SU-DHL-6 (cell line): ENCODE results near the gene KIF3C.

Experiments used
- CTCF ChIP-seq: fragments of 200-600 bp; sonication (generic); IDR thresholded peaks from one replicate; pipeline ENCODE4 v1.5.1; 2017; ENCODE audit warnings: antibody characterized with exemption, mild to moderate bottlenecking, low read length, moderate library complexity; ENCODE audit not compliant: insufficient read depth, poor library complexity, severe bottlenecking
- EZH2phosphoT487 ChIP-seq: fragments of 200-600 bp; sonication (generic), shearing (Covaris generic); conservative IDR thresholded peaks from 2 replicates; pipeline ENCODE4 v1.6.1; 2018; ENCODE audit warnings: mild to moderate bottlenecking, antibody characterized with exemption, low read length, moderate library complexity, mixed read lengths

DNA sequence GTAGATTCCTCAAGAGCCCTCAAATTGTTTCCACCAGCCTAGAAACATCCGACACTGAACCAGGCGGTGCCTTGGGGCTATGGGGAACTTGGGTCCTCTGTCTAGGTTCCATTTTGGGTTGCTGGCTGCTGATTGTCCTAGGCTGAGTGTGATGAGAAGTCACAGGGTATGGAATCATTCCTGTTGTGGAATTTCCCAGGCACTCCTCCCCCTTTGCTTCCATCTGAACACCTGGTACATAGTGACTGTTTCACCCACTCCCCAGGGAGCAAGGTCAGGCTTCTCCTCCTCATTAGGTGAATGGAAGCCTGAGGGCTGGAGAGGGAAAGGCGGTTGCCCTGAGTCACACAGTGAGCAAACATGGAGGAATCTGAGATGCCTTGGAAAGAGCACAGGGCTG is 4.5 kb downstream of the KIF3C start:
- no peak for TF ChIP-seq CTCF
- TF ChIP-seq EZH2phosphoT487 = no peak
